ENCODE measurements around the gene TLDC2.

DNA sequence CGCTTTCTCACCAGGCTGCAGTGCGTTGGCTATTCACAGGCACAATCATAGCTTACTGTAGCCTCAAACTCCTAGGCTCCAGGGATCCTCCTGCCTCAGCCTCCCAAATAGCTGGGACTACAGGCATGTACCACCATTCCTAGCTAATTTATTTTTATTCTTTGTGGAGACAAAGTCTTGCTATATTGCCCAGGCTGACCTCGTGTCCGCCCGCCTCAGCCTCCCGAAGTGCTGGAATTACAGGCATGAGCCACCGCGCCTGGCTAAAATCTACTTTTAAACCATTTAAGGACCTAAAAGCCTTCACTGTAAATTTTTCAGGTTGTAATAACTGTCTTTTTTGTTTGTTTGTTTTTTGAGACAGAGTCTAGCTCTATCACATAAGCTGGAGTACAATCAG, 60.4 kb downstream of the TLDC2 start:
- TF ChIP-seq GATA2 (IDR thresholded peaks at IDR 0.05; ENCODE audit: low read depth, low read length) (no peak), GATA3 (IDR thresholded peaks at IDR 0.05; ENCODE audit: low read depth, low read length) (no peak)
